SK-N-MC (cell line): ENCODE measurements around the gene MLLT3.

Experiments
- FOXP2 ChIP-seq: optimal IDR thresholded peaks from 2 replicates; pipeline ENCODE3; 2011; ENCODE audit warnings: mild to moderate bottlenecking, moderate library complexity; ENCODE audit not compliant: insufficient read depth; ENCODE audit errors: extremely low read length, control extremely low read depth
- POLR2AphosphoS5 ChIP-seq: IDR thresholded peaks from 2 replicates; pipeline ENCODE4 v1.6.1; 2012; ENCODE audit warnings: mild to moderate bottlenecking, low read depth, low read length, borderline replicate concordance

- TF ChIP-seq FOXP2 (no peak), POLR2AphosphoS5 (no peak)
Measured at GRCh38 chr9:20303996-20304395, 318.3 kb downstream of the MLLT3 start.
